ENCODE results near the gene GPAM. TPM values are rescaled to one million over a fixed set of nuclear protein-coding genes. Genes with fewer than 3 reads are reported as not detected.

GPAM gene
- total RNA-seq, 2 experiments from 2014 or later, result 3.8 to 5.5 TPM

GRCh38 chr10:112159469-112159868 is 24.1 kb downstream of the GPAM start:
- Mint-ChIP-seq H3K4me1 (peaks cover 3% of the 10 kb centered on the region), H3K4me3 (no peak overlapping the region), H3K36me3 (ENCODE audit: low read depth) (peaks cover 34% of the 10 kb centered on the region), H3K27me3 (no peaks in the 10 kb centered on the region), H3K9me3 (no peaks in the 10 kb centered on the region), H3K27ac (no peak overlapping the region)
- POLR2A ChIA-PET, result no interaction called here
- CTCF ChIA-PET, result interaction anchor here (0.6 kb wide), 1 partner anchor 295 kb away, joined by 3 read pairs; no protein-coding TSS in a partner anchor
- DNase-seq, result no peak

DNA sequence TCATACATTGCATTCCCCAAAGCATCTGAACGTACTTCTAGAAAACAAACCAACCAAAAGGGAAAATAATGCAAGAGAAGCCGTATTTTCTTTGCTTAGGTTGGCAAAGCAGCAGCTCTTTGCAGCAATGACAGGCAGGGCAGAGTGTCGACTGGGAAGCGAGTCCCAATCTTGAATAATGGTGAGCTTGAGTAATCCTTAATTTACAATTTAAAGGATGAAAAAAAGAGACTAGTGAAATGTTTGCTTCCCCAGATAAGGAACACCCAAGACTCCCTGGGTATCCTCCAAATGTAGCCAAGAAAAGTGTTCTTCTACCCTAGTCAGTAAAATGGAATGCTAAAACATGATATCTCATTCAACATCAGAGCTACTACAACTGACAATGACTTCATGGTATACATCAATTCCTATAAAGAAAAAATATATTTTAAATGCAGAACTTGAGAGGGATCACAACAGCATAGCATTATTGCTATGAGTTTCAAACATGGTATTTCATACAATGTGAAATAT is 32.0 kb downstream of the GPAM start:
- Mint-ChIP-seq H3K27ac (no peak overlapping the region), H3K27me3 (no peaks in the 10 kb centered on the region), H3K36me3 (ENCODE audit: low read depth) (peaks cover 10% of the 10 kb centered on the region), H3K4me3 (no peak overlapping the region), H3K4me1 (peaks cover 3% of the 10 kb centered on the region), H3K9me3 (no peaks in the 10 kb centered on the region)
- ChIA-PET CTCF (interaction anchor here (1.5 to 5.5 kb wide), 4 partner anchors 9 to 165 kb away, joined by 3 to 19 read pairs (median 8); no protein-coding TSS in a partner anchor), POLR2A (no interaction called here)
- DNase-seq, result no peak

DNA sequence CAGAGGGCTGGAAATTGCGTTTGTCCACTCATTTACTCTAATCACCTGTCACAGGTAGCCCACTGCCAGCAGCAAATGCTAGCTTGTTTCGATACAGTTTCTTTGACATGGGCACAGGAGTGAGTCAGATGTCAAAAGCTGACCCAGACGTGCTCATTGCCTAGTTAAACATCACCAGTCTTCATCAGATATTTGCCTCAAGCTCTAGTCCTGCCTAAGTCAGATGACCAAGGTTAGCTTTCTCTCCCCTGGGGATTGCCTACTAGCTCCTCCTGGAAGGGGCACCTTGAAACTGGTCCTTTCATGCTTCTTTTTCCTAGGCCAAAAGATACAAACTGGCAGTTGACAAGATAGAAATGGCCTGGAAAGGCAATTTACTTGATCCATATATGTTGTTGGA is 35.2 kb downstream of the GPAM start:
- ChIA-PET POLR2A (no interaction called here), CTCF (interaction anchor here (1.2 to 5.5 kb wide), 3 partner anchors 8 to 286 kb away, joined by 5 to 19 read pairs (median 11); no protein-coding TSS in a partner anchor)
- H3K27ac Mint-ChIP-seq, result no peak overlapping the region

GRCh38 chr10:112146799-112147198 is 36.8 kb downstream of the GPAM start:
- H3K4me3 Mint-ChIP-seq, result no peak overlapping the region
- H3K27me3 Mint-ChIP-seq, result no peaks in the 10 kb centered on the region
- CTCF ChIA-PET, result interaction anchor here (3.3 kb wide), 1 partner anchor 10 kb away, joined by 12 read pairs; no protein-coding TSS in a partner anchor
- no peak for DNase-seq
- H3K4me1 Mint-ChIP-seq, result no peaks in the 10 kb centered on the region
- no peak overlapping the region for H3K27ac Mint-ChIP-seq
- H3K9me3 Mint-ChIP-seq, result no peaks in the 10 kb centered on the region
- no peaks in the 10 kb centered on the region for H3K36me3 Mint-ChIP-seq (ENCODE audit: low read depth)
- POLR2A ChIA-PET, result no interaction called here

More for the DNA sequence above, 35.2 kb downstream of the GPAM start:
- no peak for DNase-seq
- H3K36me3 Mint-ChIP-seq (ENCODE audit: low read depth), result peaks cover 2% of the 10 kb centered on the region
- H3K4me3 Mint-ChIP-seq, result no peak overlapping the region
- no peaks in the 10 kb centered on the region for H3K9me3 Mint-ChIP-seq
- H3K4me1 Mint-ChIP-seq, result no peaks in the 10 kb centered on the region
- no peaks in the 10 kb centered on the region for H3K27me3 Mint-ChIP-seq

DNA sequence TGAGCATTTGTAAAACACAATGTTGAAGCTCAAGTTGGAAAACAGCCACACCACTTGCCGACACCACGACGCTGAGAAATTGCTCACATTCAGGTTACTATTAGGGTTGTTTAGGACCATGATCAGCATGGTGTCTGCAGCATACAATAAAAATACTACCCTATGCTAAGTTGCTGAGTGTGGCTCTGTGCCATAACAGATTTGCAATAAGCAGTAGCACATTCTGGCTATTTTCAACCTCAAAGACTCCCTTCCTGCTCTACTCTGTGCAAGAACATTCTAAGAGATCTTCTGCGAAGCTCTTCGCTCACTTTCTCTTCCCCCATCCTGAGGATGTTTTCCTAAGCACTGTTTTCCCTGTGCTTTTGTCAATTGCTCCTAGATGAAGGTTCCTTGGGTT is 38.3 kb downstream of the GPAM start:
- H3K4me3 Mint-ChIP-seq, result no peak overlapping the region
- ChIA-PET CTCF (interaction anchor here (3.3 kb wide), 1 partner anchor 8 kb away, joined by 12 read pairs; no protein-coding TSS in a partner anchor), POLR2A (no interaction called here)
- H3K27me3 Mint-ChIP-seq, result no peaks in the 10 kb centered on the region
- no peaks in the 10 kb centered on the region for H3K36me3 Mint-ChIP-seq (ENCODE audit: low read depth)
- H3K9me3 Mint-ChIP-seq, result no peaks in the 10 kb centered on the region
- no peak for DNase-seq
- H3K4me1 Mint-ChIP-seq, result peaks cover under 1% of the 10 kb centered on the region
- H3K27ac Mint-ChIP-seq, result no peak overlapping the region

DNA sequence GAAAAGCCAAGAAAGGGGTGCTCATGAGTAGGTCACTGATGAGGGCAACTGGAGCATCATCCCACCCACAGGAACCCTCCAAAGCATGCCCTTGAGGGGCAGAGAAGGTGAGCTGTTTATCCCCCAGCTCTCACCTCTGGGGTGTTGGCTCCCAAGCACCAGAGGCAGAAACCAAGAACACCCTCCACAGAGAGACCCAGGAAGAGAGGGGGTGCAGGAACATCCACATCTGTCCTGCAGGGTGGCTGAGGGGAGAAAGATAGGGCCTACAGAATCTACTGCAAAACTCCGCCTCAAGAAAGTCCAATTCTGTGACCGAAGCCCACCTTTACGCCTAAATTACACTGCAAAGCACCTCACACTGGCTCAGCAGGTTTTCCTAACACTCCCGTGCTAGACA is 40.1 kb downstream of the GPAM start:
- Mint-ChIP-seq H3K27ac (no peak overlapping the region), H3K27me3 (peaks cover under 1% of the 10 kb centered on the region), H3K9me3 (no peaks in the 10 kb centered on the region), H3K4me3 (no peak overlapping the region), H3K4me1 (peaks cover 3% of the 10 kb centered on the region), H3K36me3 (ENCODE audit: low read depth) (no peaks in the 10 kb centered on the region)
- ChIA-PET POLR2A (no interaction called here), CTCF (no interaction called here)
- DNase-seq, result no peak

DNA sequence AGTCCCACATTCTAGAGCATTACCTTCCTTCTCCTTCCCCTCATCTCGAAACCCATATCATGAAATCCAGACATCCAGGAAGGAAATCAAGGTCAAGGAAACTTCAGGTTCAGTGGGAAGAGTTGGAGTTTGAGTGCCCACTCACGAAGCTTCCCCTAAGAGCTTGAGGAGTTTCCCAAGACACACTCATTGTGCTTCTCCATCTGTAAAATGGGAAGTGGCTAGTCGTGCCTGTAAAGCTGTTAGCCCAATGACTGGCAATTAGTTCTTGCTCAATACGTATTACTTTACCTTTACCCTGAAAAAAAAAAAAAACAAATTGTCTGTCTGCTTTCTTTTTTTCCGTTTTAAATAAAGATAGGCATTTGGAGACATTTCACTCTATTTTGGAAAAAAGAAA is 42.3 kb downstream of the GPAM start:
- DNase-seq, result no peak
- Mint-ChIP-seq H3K36me3 (ENCODE audit: low read depth) (no peaks in the 10 kb centered on the region), H3K27me3 (peaks cover 1% of the 10 kb centered on the region), H3K27ac (no peak overlapping the region), H3K4me1 (peaks cover 3% of the 10 kb centered on the region), H3K4me3 (no peak overlapping the region), H3K9me3 (no peaks in the 10 kb centered on the region)
- ChIA-PET CTCF (interaction anchor here (0.8 to 5.0 kb wide), 6 partner anchors 9 to 520 kb away, joined by 3 to 23 read pairs (median 3); partner anchors contain the start of genes VTI1A and ZDHHC6), POLR2A (no interaction called here)

GRCh38 chr10:112140110-112140970 is 43.2 kb downstream of the GPAM start:
- POLR2A ChIA-PET, result no interaction called here
- Mint-ChIP-seq H3K27me3 (peaks cover 1% of the 10 kb centered on the region), H3K27ac (no peak overlapping the region), H3K4me3 (no peak overlapping the region), H3K36me3 (ENCODE audit: low read depth) (no peaks in the 10 kb centered on the region), H3K4me1 (peaks cover 3% of the 10 kb centered on the region), H3K9me3 (no peaks in the 10 kb centered on the region)
- peak; percentile 77 for DNase-seq
- CTCF ChIA-PET, result interaction anchor here (0.8 to 5.0 kb wide), 7 partner anchors 10 to 519 kb away, joined by 3 to 23 read pairs (median 3); partner anchors contain the start of genes VTI1A and ZDHHC6

DNA sequence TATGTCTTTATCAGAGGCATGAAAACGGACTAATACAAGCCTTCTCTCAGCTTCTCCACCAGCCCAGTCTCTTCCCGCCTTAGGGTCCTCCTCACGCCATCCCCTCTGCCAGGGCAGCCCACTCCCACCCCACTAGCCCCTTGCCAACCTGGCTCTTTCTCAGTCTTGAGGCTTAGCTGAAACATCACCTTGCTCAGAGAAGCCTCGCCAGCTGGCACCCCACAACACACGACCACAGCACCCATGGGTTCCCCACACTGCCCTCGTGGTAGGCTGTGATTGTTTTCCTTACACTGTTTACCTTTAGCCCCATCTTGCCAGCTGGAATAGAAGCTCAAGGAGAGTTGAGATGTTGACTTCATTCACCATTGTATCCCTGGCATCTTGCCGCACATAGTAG is 44.4 kb downstream of the GPAM start:
- H3K36me3 Mint-ChIP-seq (ENCODE audit: low read depth), result no peaks in the 10 kb centered on the region

DNA sequence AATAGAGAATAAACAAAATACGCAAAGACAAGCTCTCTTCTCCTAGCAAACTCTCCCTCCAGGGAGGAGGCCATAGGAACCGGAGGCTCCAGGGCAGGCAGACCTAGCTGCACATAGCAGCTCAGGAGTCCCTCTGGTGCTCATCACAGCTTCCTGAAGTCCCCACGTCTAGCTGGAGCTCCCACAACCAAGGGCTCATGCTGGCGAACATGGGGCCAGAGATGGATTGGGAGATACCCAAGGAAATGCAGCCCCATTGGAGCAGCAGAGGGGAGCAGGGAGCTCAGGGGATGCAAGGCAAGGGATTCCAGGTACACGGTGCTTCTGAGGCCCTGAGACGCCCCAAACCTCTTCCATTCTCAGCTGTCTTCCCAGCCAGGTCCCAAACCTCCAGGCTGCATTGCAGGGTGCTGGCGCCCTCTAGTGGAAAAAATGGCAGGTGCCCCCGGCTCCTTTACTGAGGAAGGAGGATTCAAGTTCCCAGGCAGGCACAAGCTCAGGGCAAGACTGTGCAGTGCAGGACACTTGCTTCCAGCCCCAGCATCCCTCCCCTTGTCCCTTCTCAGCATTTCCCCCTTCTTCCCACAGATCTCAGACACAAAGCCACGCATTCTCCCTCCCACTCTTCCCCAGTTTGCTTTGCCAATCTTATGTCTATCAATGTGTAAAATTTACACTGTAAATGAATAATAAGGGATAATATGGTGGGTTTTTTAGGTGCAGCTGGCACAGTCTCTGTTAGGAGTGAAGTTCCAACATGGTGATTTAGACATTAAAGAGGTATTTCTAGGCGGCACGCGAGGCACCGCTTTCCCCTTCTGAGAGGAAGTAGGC is 46.2 kb downstream of the GPAM start:
- peaks cover 5% of the 10 kb centered on the region for H3K27me3 Mint-ChIP-seq
- CTCF ChIA-PET, result interaction anchor here (0.6 to 5.0 kb wide), 32 partner anchors 7 to 653 kb away, joined by 3 to 23 read pairs (median 5); partner anchors contain the start of gene GPAM
- no peaks in the 10 kb centered on the region for H3K9me3 Mint-ChIP-seq
- H3K4me3 Mint-ChIP-seq, result no peak overlapping the region
- H3K4me1 Mint-ChIP-seq, result peaks cover 3% of the 10 kb centered on the region
- POLR2A ChIA-PET, result interaction anchor here (1.8 kb wide), 1 partner anchor 310 kb away, joined by 4 read pairs; the partner anchor contains the start of gene VTI1A
- no peaks in the 10 kb centered on the region for H3K36me3 Mint-ChIP-seq (ENCODE audit: low read depth)
- H3K27ac Mint-ChIP-seq, result no peak overlapping the region
- DNase-seq, result peak; percentile 67

More for the DNA sequence above, 44.4 kb downstream of the GPAM start:
- ChIA-PET CTCF (interaction anchor here (0.8 to 5.0 kb wide), 8 partner anchors 15 to 296 kb away, joined by 3 to 23 read pairs (median 4); no protein-coding TSS in a partner anchor), POLR2A (no interaction called here)
- no peak for DNase-seq
- Mint-ChIP-seq H3K4me3 (no peak overlapping the region), H3K4me1 (peaks cover 3% of the 10 kb centered on the region), H3K9me3 (no peaks in the 10 kb centered on the region), H3K27me3 (peaks cover 1% of the 10 kb centered on the region), H3K27ac (no peak overlapping the region)

DNA sequence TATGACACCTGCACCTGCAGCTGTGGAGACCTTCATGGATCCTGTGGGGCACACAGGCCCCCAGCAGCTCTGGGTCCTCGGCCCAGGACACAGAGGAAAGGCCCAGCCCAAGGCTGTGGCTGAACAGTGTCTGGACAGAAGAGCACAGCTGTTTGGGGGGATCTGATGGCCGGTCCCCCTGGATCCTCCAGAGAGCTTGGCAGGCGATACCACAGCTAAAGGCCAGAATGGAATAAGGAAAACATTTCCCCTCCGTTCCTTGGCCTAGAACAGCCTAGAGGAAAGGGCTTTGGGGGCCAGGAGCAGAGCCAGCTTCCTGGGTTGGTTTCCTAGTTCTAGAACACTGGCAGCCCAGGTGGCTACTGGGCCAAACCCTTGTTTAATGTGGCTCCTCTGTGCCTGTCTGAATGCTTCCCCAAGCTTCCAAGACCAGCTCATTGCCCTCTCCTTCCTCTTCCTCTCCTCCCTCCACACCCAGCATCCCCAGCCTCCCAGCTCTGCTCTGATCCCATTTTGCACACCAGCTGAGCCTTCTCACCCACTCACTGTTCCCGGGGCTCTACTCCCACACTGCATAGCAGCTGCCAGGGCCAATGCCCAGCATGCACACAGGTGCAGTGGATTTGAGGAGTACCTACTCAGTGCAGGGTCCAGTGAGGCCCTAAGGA is 46.9 kb downstream of the GPAM start:
- peaks cover 3% of the 10 kb centered on the region for H3K4me1 Mint-ChIP-seq
- ChIA-PET CTCF (interaction anchor here (0.6 to 5.0 kb wide), 28 partner anchors 8 to 653 kb away, joined by 3 to 23 read pairs (median 7); partner anchors contain the start of gene GPAM), POLR2A (interaction anchor here (1.8 kb wide), 1 partner anchor 311 kb away, joined by 4 read pairs; the partner anchor contains the start of gene VTI1A)
- no peaks in the 10 kb centered on the region for H3K9me3 Mint-ChIP-seq
- no peak overlapping the region for H3K4me3 Mint-ChIP-seq
- H3K36me3 Mint-ChIP-seq (ENCODE audit: low read depth), result no peaks in the 10 kb centered on the region
- DNase-seq, result no peak
- H3K27ac Mint-ChIP-seq, result no peak overlapping the region
- H3K27me3 Mint-ChIP-seq, result peaks cover 5% of the 10 kb centered on the region

DNA sequence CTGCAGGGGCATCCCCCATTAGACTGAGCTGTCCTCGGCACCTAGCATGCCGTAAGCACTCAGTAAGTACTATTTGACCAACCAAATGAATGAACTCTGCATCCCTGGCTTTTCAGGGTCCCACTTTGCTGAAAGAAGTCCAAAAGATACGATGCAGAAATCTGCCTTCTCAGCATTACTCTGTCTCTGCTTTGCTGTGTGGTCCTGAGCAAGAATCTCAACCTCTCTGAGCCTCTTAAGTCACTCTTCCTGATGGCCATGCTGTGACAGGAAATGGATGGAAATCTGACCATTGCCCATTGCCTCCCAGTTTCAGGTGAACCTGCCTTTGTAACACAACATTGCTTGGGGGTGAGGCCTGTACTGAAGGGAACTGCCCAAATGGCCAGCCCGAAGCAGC is 48.0 kb downstream of the GPAM start:
- H3K4me1 Mint-ChIP-seq, result peaks cover 3% of the 10 kb centered on the region
- DNase-seq, result no peak
- no peak overlapping the region for H3K4me3 Mint-ChIP-seq
- H3K9me3 Mint-ChIP-seq, result no peaks in the 10 kb centered on the region
- ChIA-PET CTCF (interaction anchor here (0.7 to 3.7 kb wide), 4 partner anchors 16 to 470 kb away, joined by 3 to 22 read pairs (median 10); no protein-coding TSS in a partner anchor), POLR2A (no interaction called here)
- peaks cover 5% of the 10 kb centered on the region for H3K27me3 Mint-ChIP-seq
- no peak overlapping the region for H3K27ac Mint-ChIP-seq
- no peaks in the 10 kb centered on the region for H3K36me3 Mint-ChIP-seq (ENCODE audit: low read depth)
